Smooth muscle cell of trachea (primary cell): ENCODE data around the gene CCDC194. TPM values are rescaled to one million over a fixed set of nuclear protein-coding genes. Genes with fewer than 3 reads are reported as not detected.

Experiments used
- total RNA-seq: library from RNA; depleted of rRNA; stranded (reverse); fragments of >200 nt; gene quantifications from 2 replicates; pipeline ENCODE4 v1.2.1, GENCODE V29; 2014

Gene CCDC194, protein sequence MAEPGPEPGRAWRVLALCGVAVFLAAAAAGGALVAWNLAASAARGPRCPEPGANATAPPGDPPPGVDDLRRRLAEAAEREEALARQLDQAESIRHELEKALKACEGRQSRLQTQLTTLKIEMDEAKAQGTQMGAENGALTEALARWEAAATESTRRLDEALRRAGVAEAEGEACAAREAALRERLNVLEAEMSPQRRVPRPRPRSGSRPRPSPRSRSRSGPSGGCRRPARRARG
- 0.15 and 0.17 TPM in 2 replicates for total RNA-seq

DNA sequence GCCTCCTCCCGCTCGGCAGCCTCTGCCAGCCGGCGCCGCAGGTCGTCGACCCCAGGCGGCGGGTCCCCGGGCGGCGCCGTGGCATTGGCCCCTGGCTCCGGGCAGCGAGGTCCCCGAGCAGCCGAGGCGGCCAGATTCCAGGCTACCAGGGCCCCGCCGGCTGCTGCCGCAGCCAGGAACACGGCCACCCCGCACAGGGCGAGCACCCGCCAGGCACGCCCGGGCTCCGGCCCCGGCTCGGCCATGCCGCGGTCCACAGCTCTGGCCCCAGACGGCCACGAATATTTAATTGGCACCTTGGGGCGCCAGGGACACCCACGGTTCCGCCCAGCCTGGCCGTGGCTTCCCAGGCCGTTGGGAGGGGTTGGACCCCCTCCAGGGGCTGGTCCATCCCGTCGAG, at the start of gene CCDC194:
Gene CCDC194, minus strand, starts transcription at position 283 of the 400 bp plus-strand sequence. Its CDS starts 38 bp downstream, at position 245.

DNA sequence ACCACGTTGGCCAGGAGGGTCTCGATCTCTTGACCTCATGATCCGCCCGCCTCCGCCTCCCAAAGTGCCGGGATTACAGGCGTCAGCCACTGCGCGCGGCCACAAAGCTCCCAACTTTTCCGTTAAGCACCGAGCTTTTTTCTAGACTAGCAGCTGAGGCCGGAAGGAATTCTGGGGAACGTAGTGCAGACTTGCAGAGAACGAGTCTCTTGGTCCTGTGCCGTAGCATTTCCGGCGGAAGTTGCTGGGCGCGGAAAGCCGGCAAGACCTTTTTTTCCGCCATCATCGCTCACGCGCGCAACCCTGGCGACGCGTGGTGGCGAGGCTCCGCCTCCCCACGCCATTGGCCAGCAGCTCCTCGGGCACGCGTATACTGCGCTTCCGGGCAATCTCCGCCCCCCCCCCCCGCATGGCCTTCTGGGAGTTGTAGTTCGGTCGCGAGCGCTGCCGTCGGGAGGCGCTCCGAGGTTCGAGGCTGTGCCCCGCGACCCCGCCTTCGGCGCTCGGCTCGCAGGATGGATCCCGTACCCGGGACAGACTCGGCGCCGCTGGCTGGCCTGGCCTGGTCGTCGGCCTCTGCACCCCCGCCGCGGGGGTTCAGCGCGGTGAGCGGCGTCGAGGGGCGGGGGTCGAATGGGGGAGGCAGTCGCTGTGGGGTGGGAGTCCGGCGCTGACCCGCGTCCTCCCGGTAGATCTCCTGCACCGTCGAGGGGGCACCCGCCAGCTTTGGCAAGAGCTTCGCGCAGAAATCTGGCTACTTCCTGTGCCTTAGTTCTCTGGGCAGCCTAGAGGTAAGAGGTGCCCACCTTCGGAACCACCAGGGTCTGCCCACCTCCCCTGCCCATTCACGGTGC, 25.9 kb upstream of the CCDC194 start, which contains the start of gene MVB12A:
Gene MVB12A, plus strand, starts transcription at position 427 of the 854 bp plus-strand sequence. Its CDS starts 89 bp downstream, at position 516.

DNA sequence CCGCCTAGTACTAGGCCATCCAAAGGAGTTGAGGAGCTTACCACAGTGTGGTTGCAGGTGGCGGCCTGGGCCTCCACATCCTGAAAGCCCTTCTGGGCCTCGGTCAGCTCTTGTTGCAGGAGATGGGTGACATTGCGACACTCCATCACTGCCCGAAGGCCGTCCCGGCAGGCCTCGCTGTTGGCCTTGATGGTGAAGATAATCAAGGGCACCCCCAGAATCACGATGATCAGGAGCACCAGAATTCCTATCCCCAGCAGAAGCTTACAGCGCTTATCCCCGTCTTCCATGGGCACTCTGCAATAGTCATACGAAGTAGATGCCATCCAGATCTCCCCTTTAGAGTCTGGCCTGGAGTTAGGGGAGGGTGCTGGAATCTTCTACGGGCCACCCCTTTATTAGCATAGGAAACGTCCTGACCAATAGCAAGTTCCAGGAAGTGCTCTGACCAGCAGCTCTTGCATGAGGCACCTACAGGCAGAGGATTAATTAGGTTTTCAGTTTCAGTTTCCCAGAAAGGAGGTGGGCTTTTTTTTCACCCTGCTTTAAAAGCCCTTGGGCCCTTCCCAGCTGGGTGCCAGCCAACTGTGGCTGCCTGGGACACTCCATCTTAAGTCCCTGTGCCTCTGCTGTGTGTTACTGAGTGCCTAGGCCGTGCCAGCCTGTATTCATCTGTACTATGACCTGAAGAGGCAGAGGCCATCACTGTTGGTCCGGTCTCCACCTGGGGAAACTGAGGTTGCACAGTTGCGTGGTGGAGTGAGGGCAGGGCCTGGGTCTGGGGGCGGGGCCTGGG, 11.5 kb upstream of the CCDC194 start, which contains the start of gene BST2:
Gene BST2, minus strand, starts transcription at position 381 of the 796 bp plus-strand sequence. Its CDS starts 55 bp downstream, at position 326.

DNA sequence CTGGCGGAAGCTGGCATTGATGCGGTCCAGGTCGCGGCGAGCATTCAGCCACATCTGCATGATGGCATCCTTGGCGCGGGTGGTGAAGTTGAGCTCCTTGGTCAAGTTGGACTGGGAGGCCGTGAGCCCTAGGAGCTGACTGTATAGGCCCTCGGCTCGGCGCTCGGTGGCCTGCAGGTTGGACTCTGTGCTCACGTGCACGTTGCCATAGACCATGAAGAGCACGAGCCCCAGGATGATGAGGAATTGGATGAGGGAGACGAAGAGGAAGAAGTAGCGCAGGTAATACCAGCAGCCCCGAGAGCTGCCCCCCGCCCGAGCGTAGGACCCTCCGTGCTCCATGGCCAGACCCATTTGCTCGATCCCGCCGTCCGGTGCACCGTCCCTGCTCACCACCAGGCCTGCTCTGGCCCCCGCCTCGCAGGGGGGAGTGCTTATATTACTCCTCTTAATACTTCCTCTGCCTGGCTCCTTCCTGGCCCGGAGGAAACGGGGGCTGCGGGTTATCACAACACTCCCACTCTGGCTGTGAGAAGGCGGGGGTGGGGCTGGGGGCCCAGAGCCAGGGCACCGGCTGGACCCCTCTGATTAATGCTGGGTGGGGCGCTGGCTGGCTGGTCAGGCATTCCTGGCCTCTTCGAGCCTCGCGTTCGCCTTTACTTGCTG, 16.9 kb downstream of the CCDC194 start, which contains the start of gene PLVAP:
Gene PLVAP, minus strand, starts transcription at position 408 of the 666 bp plus-strand sequence. Its CDS starts 54 bp downstream, at position 354.

Other genes with a start within 250 kb of the CCDC194 start
- gene USE1, start 178.8 kb downstream of the CCDC194 start, total RNA-seq = 17.9 and 25.5 TPM in 2 replicates
- gene OCEL1, start 168.0 kb downstream of the CCDC194 start, total RNA-seq = 3.1 and 3.8 TPM in 2 replicates
- 34.8 and 67.5 TPM in 2 replicates for gene NR2F6, start 148.3 kb downstream of the CCDC194 start, total RNA-seq
- 0.15 TPM in 1 of 2 replicates, not detected in the other for gene USHBP1, start 129.5 kb downstream of the CCDC194 start, total RNA-seq
- gene BABAM1, start 126.8 kb downstream of the CCDC194 start, total RNA-seq = 97.9 and 121 TPM in 2 replicates
- gene ANKLE1, start 112.3 kb downstream of the CCDC194 start, total RNA-seq = 0.17 and 0.44 TPM in 2 replicates
- 19.3 and 21.0 TPM in 2 replicates for gene ABHD8, start 90.8 kb downstream of the CCDC194 start, total RNA-seq
- gene MRPL34, start 88.3 kb downstream of the CCDC194 start, total RNA-seq = 38.4 and 47.5 TPM in 2 replicates
- gene DDA1, start 84.6 kb downstream of the CCDC194 start, total RNA-seq = 12.2 and 12.9 TPM in 2 replicates
- 4.1 and 7.7 TPM in 2 replicates for gene ANO8, start 59.3 kb downstream of the CCDC194 start, total RNA-seq
- 11.4 and 19.8 TPM in 2 replicates for gene GTPBP3, start 56.6 kb downstream of the CCDC194 start, total RNA-seq
- gene PLVAP, start 16.9 kb downstream of the CCDC194 start, total RNA-seq = 0.29 TPM in 1 of 2 replicates, not detected in the other
- gene BST2, start 11.4 kb upstream of the CCDC194 start, total RNA-seq = 0.99 and 3.8 TPM in 2 replicates
- 49.2 and 59.2 TPM in 2 replicates for gene MVB12A, start 25.9 kb upstream of the CCDC194 start, total RNA-seq
- 0.33 TPM in 1 of 2 replicates, not detected in the other for gene TMEM221, start 54.5 kb upstream of the CCDC194 start, total RNA-seq
- not detected in 2 replicates for gene NXNL1, start 66.7 kb upstream of the CCDC194 start, total RNA-seq
- 33.6 and 62.2 TPM in 2 replicates for gene SLC27A1, start 76.3 kb upstream of the CCDC194 start, total RNA-seq
- gene PGLS, start 117.5 kb upstream of the CCDC194 start, total RNA-seq = 65.5 and 119 TPM in 2 replicates
- gene COLGALT1, start 161.5 kb upstream of the CCDC194 start, total RNA-seq = 93.1 and 100 TPM in 2 replicates